HEK293 (cell line): ENCODE measurements around the gene FAT2.
"Not testable (repeated sequence)": the region's sequence is repeated elsewhere in the genome, so short reads cannot be mapped to it uniquely, and the experiment has no call there.

Source experiments
- CTCF ChIA-PET: fragments of 350-600 bp; formaldehyde crosslinking; extraction: SDS; loops from one replicate; lab custom pipeline; 2021; ENCODE audit warnings: antibody characterized with exemption; lab: Yijun Ruan, JAX
- POLR2A ChIA-PET: fragments of 300-600 bp; formaldehyde crosslinking; extraction: SDS; loops from one replicate; lab custom pipeline; 2020; ENCODE audit warnings: antibody characterized with exemption, inconsistent platforms; lab: Yijun Ruan, JAX
- H3K27ac ChIP-seq: fragments of 200-500 bp; sonication (Bioruptor generic); 2 replicates; pipeline ENCODE4 v1.5.1; 2014; ENCODE audit warnings: low read depth, low read length, control low read depth, inconsistent platforms; ENCODE audit errors: extremely low read depth
- H3K36me3 ChIP-seq, 2 experiments: fragments of 200-500 bp in 1 of 2; sonication (Bioruptor generic) in 1 of 2; 1 replicate in 1 of 2; 2 replicates in 1 of 2; pipeline ENCODE4 v1.5.1; 2014 to 2017; ENCODE audit warnings: inconsistent platforms in 2 of 2, low read length in 2 of 2; ENCODE audit not compliant: control insufficient read depth in 2 of 2, insufficient read depth in 1 of 2
- H3K4me1 ChIP-seq: fragments of 200-500 bp; sonication (Bioruptor generic); 2 replicates; pipeline ENCODE4 v1.5.1; 2014; ENCODE audit warnings: mild to moderate bottlenecking, low read length, inconsistent platforms; ENCODE audit not compliant: control insufficient read depth, insufficient read depth
- H3K4me3 ChIP-seq: 2 replicates; pipeline ENCODE4 v1.5.1; 2011; ENCODE audit warnings: low read depth, mild to moderate bottlenecking, control low read depth, low read length, moderate library complexity
- H3K9me3 ChIP-seq: fragments of 200-500 bp; sonication (Bioruptor generic); 2 replicates; pipeline ENCODE4 v1.5.1; 2014; ENCODE audit warnings: low read depth, low read length, inconsistent platforms; ENCODE audit not compliant: control insufficient read depth, insufficient read depth
- GFI1B ChIP-seq: fragments of 450-650 bp; formaldehyde crosslinking; IDR thresholded peaks from 2 replicates; pipeline ENCODE4 v1.5.1; 2016; ENCODE audit warnings: missing biosample characterization, missing genetic modification characterization
- IKZF3 ChIP-seq: fragments of 450-650 bp; IDR thresholded peaks from 2 replicates; pipeline ENCODE4 v1.5.0; 2018; ENCODE audit warnings: missing biosample characterization, mild to moderate bottlenecking, missing genetic modification characterization, moderate library complexity
- REPIN1 ChIP-seq: fragments of 450-650 bp; formaldehyde crosslinking; IDR thresholded peaks from 2 replicates; pipeline ENCODE4 v1.5.1; 2017; ENCODE audit warnings: missing biosample characterization, missing genetic modification characterization, low read depth
- YY2 ChIP-seq: fragments of 450-650 bp; formaldehyde crosslinking; IDR thresholded peaks from 2 replicates; pipeline ENCODE4 v1.5.1; 2016; ENCODE audit warnings: missing biosample characterization, missing genetic modification characterization
- ZNF112 ChIP-seq: fragments of 450-650 bp; formaldehyde crosslinking; IDR thresholded peaks from 2 replicates; pipeline ENCODE4 v1.5.0; 2017; ENCODE audit warnings: missing biosample characterization, missing genetic modification characterization
- ZNF2 ChIP-seq: fragments of 450-650 bp; formaldehyde crosslinking; IDR thresholded peaks from 2 replicates; pipeline ENCODE4 v1.5.1; 2016; ENCODE audit warnings: missing biosample characterization, missing genetic modification characterization
- ZNF223 ChIP-seq: fragments of 450-650 bp; formaldehyde crosslinking; IDR thresholded peaks from 2 replicates; pipeline ENCODE4 v1.5.1; 2016; ENCODE audit warnings: missing biosample characterization, missing genetic modification characterization
- ZNF426 ChIP-seq: fragments of 450-650 bp; formaldehyde crosslinking; IDR thresholded peaks from 2 replicates; pipeline ENCODE4 v1.5.1; 2017; ENCODE audit warnings: missing biosample characterization, missing genetic modification characterization, mild to moderate bottlenecking, inconsistent platforms, moderate library complexity
- ZNF433 ChIP-seq: fragments of 450-650 bp; formaldehyde crosslinking; IDR thresholded peaks from 2 replicates; pipeline ENCODE4 v1.5.1; 2016; ENCODE audit warnings: missing biosample characterization, missing genetic modification characterization, low read depth
- ZNF514 ChIP-seq: fragments of 450-650 bp; formaldehyde crosslinking; IDR thresholded peaks from 2 replicates; pipeline ENCODE4 v1.5.1; 2016; ENCODE audit warnings: missing biosample characterization, missing genetic modification characterization
- ZNF626 ChIP-seq: fragments of 450-650 bp; sonication (Bioruptor Pico); formaldehyde crosslinking; IDR thresholded peaks from 2 replicates; pipeline ENCODE4 v1.5.1; 2018; ENCODE audit warnings: missing biosample characterization, missing genetic modification characterization, inconsistent platforms
- ZNF629 ChIP-seq: fragments of 450-650 bp; formaldehyde crosslinking; IDR thresholded peaks from 2 replicates; pipeline ENCODE4 v1.5.1; 2017; ENCODE audit warnings: missing biosample characterization, missing genetic modification characterization
- ZNF830 ChIP-seq: fragments of 450-650 bp; IDR thresholded peaks from 2 replicates; pipeline ENCODE4 v1.5.0; 2018; ENCODE audit warnings: missing biosample characterization, missing genetic modification characterization, low read depth, mild to moderate bottlenecking, moderate library complexity
- ZSCAN23 ChIP-seq: fragments of 450-650 bp; formaldehyde crosslinking; IDR thresholded peaks from 2 replicates; pipeline ENCODE4 v1.5.1; 2016; ENCODE audit warnings: missing biosample characterization, missing genetic modification characterization
- TF ChIP-seq, protein P1 (sequence below): fragments of 450-650 bp; formaldehyde crosslinking; IDR thresholded peaks from 2 replicates; pipeline ENCODE4 v1.5.1; 2017; ENCODE audit warnings: missing biosample characterization, mild to moderate bottlenecking, missing genetic modification characterization, moderate library complexity
- TF ChIP-seq, protein P2 (sequence below): fragments of 450-650 bp; formaldehyde crosslinking; IDR thresholded peaks from 2 replicates; pipeline ENCODE4 v1.5.1; 2017; ENCODE audit warnings: missing biosample characterization, missing genetic modification characterization
- TF ChIP-seq, protein P3 (sequence below): fragments of 450-650 bp; formaldehyde crosslinking; IDR thresholded peaks from 2 replicates; pipeline ENCODE4 v1.5.1; 2016; ENCODE audit warnings: missing biosample characterization, missing genetic modification characterization, low read depth
- TF ChIP-seq, protein P4 (sequence below): sonication (generic); formaldehyde crosslinking; IDR thresholded peaks from 2 replicates; pipeline ENCODE4 v1.8.1; 2022; ENCODE audit warnings: mild to moderate bottlenecking, moderate library complexity, missing genetic modification reagents

Gene FAT2

DNA sequence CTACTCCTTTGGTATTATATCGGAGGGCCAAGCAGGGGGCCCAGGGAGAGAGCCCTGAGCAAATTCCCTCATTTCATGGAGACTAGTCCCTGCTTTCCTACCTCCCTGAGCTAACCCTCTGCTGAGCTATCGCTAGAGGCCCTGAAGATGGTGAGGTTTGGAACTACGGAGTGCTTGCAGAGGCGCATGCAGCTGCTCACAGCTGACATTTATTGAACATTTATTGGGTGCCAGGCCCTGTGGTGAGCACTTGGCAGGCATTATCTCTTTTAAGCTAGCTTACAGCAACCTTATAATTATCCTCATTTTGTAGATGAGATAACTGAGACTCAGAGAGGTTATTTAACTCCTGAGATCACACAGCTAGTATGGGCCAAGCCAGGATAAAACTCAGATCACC is 9.8 kb downstream of the FAT2 start (continued):
- TF ChIP-seq, protein P1, sequence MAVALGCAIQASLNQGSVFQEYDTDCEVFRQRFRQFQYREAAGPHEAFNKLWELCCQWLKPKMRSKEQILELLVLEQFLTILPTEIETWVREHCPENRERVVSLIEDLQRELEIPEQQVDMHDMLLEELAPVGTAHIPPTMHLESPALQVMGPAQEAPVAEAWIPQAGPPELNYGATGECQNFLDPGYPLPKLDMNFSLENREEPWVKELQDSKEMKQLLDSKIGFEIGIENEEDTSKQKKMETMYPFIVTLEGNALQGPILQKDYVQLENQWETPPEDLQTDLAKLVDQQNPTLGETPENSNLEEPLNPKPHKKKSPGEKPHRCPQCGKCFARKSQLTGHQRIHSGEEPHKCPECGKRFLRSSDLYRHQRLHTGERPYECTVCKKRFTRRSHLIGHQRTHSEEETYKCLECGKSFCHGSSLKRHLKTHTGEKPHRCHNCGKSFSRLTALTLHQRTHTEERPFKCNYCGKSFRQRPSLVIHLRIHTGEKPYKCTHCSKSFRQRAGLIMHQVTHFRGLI, result no peak
- TF ChIP-seq, protein P2, sequence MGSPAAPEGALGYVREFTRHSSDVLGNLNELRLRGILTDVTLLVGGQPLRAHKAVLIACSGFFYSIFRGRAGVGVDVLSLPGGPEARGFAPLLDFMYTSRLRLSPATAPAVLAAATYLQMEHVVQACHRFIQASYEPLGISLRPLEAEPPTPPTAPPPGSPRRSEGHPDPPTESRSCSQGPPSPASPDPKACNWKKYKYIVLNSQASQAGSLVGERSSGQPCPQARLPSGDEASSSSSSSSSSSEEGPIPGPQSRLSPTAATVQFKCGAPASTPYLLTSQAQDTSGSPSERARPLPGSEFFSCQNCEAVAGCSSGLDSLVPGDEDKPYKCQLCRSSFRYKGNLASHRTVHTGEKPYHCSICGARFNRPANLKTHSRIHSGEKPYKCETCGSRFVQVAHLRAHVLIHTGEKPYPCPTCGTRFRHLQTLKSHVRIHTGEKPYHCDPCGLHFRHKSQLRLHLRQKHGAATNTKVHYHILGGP (tag by site-specific recombination), result no peak
- TF ChIP-seq YY2 (no peak), ZNF2 (tag by site-specific recombination) (no peak), ZNF426 (tag by site-specific recombination) (no peak), ZNF629 (tag by site-specific recombination) (no peak), ZNF112 (tag by site-specific recombination) (no peak)
- TF ChIP-seq, all 188 proteins: peak for 0

DNA sequence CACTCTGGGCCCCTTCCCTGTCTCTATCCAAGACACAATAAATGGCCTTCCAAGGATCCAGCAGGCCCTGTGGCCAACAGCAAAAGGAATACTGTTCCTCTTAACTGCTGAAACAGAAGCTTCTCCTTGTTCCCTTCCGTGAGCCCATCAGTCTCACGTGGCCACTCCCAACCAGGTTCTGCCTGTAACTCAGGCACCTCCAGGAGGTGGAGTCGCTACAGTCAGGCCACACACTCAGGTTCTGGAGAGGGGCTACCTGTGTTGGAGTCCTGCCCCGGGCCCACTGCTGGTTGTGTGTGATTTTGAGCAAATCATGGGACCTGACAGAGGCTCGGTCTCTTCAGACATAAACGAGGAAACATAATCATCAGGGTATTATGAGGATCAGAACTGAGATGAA is 10.3 kb downstream of the FAT2 start:
- Histone ChIP-seq H3K36me3 (no peaks in the 10 kb centered on the region), H3K9me3 (no peaks in the 10 kb centered on the region), H3K4me1 (no peaks in the 10 kb centered on the region), H3K4me3 (no peak overlapping the region), H3K27ac (no peak overlapping the region)
- TF ChIP-seq GFI1B (tag by site-specific recombination), result no peak
- TF ChIP-seq, protein P3, sequence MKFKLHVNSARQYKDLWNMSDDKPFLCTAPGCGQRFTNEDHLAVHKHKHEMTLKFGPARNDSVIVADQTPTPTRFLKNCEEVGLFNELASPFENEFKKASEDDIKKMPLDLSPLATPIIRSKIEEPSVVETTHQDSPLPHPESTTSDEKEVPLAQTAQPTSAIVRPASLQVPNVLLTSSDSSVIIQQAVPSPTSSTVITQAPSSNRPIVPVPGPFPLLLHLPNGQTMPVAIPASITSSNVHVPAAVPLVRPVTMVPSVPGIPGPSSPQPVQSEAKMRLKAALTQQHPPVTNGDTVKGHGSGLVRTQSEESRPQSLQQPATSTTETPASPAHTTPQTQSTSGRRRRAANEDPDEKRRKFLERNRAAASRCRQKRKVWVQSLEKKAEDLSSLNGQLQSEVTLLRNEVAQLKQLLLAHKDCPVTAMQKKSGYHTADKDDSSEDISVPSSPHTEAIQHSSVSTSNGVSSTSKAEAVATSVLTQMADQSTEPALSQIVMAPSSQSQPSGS (tag by site-specific recombination), result no peak
- ChIA-PET POLR2A (no interaction called here), CTCF (interaction anchor here (0.6 kb wide), 1 partner anchor 59 kb away, joined by 3 read pairs; no protein-coding TSS in a partner anchor)

DNA sequence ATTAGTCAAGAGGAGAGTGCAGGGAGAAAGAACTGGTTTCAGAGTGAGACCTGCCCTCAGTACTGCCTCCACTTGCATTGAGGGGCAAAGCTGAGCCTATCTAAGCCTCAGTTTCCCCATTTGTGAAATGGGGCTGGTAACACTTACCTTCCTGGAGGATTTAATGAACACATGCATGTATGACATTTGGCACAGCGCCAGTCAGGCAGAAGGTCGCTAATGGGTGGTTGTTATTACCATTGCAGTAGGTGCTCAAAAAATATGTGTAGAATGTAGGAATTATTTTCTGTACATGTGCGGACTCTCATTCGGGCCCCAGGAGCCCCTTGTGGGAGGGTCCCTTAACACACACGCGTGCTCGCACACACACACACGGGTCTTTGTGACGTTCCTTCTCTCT is 10.9 kb downstream of the FAT2 start:
- H3K27ac ChIP-seq, result no peak overlapping the region
- H3K4me1 ChIP-seq, result no peaks in the 10 kb centered on the region
- ChIA-PET CTCF (no interaction called here), POLR2A (no interaction called here)
- no peak overlapping the region for H3K4me3 ChIP-seq
- no peaks in the 10 kb centered on the region for H3K9me3 ChIP-seq
- H3K36me3 ChIP-seq, result no peaks in the 10 kb centered on the region
- TF ChIP-seq ZNF433 (no peak), ZNF514 (tag by site-specific recombination) (no peak), ZNF626 (tag by site-specific recombination) (no peak), REPIN1 (tag by site-specific recombination) (no peak), ZNF830 (tag by site-specific recombination) (no peak), ZNF223 (tag by site-specific recombination) (no peak), ZSCAN23 (tag by site-specific recombination) (no peak), IKZF3 (tag by site-specific recombination) (no peak)
- TF ChIP-seq, protein P4, sequence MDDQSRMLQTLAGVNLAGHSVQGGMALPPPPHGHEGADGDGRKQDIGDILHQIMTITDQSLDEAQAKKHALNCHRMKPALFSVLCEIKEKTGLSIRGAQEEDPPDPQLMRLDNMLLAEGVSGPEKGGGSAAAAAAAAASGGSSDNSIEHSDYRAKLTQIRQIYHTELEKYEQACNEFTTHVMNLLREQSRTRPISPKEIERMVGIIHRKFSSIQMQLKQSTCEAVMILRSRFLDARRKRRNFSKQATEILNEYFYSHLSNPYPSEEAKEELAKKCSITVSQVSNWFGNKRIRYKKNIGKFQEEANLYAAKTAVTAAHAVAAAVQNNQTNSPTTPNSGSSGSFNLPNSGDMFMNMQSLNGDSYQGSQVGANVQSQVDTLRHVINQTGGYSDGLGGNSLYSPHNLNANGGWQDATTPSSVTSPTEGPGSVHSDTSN (CRISPR knock-in tag), result no peak

DNA sequence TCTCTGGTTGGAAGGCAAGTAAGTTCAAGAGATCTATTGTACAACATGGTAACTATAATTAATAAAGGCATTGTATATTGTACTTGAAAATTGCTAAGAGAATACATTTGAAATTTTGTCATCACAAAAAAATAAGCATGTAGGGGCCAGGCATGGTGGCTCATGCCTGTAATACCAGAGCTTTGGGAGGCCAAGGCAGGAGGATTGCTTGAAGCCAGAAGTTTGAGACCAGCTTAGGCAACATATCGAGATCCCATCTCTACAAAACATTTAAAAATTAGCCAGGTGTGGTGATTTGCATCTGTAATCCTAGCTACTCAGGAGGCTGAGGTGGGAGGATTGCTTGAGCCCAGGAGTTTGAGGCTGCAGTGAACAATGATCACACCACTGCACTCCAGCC is 12.0 kb downstream of the FAT2 start:
- CTCF ChIA-PET, result interaction anchor here (0.6 kb wide), 1 partner anchor 158 kb away, joined by 3 read pairs; no protein-coding TSS in a partner anchor
- H3K27ac ChIP-seq, H3K9me3 ChIP-seq, H3K4me3 ChIP-seq, H3K4me1 ChIP-seq, POLR2A ChIA-PET, H3K36me3 ChIP-seq: not testable (repeated sequence)
